ENCODE data around the gene TOMM70. TPM values are rescaled to one million over a fixed set of nuclear protein-coding genes. Genes with fewer than 3 reads are reported as not detected.

TOMM70 gene
- total and polyA plus RNA-seq, 2 of the 8 experiments (the other 6 are each of a cell fraction or from before 2014, with no cell fraction given) = 10.9 to 52.1 TPM

DNA sequence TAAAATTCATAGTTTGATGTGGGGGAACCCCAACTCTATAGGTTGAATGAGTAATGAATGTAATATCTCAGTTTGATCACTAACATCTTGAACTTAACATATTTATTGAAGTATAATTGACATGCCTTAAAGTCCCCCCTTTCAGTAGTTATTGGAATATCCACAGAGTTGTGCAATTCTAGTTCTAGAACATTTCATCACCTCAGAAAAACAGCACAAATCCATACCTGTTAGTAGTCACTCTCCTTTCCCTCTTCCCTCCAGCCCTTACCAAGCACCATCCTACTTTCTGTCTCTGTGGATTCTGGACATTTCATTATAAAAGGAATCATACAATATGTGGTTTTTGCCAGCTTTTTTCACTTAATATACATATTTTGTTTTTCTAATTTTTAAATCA lies 75.1 kb downstream of the TOMM70 start:
- H2BK15ac ChIP-seq (ENCODE audit: low read length) = no peak overlapping the region
- H3K14ac ChIP-seq (ENCODE audit: insufficient read length) = no peak overlapping the region
- no peak for FAIRE-seq
- H2BK5ac ChIP-seq (ENCODE audit: low read depth, low read length) = no peak overlapping the region
- H3K4me2 ChIP-seq (ENCODE audit: insufficient read depth in 1 of 2, low read depth in 2 of 2, low read length in 2 of 2) = no peak overlapping the region
- CTCF ChIA-PET (ENCODE audit: partially characterized antibody) = no interaction called here
- H3K23ac ChIP-seq (ENCODE audit: insufficient read length) = no peak overlapping the region
- H2AFZ ChIP-seq (ENCODE audit: low read length) = no peak overlapping the region
- H2AK5ac ChIP-seq (ENCODE audit: low read depth, low read length) = no peak overlapping the region
- TF ChIP-seq, protein P1, sequence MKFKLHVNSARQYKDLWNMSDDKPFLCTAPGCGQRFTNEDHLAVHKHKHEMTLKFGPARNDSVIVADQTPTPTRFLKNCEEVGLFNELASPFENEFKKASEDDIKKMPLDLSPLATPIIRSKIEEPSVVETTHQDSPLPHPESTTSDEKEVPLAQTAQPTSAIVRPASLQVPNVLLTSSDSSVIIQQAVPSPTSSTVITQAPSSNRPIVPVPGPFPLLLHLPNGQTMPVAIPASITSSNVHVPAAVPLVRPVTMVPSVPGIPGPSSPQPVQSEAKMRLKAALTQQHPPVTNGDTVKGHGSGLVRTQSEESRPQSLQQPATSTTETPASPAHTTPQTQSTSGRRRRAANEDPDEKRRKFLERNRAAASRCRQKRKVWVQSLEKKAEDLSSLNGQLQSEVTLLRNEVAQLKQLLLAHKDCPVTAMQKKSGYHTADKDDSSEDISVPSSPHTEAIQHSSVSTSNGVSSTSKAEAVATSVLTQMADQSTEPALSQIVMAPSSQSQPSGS (IDR thresholded peaks at IDR 0.05; ENCODE audit: low read length) = no peak
- TF ChIP-seq HDAC2 (IDR thresholded peaks at IDR 0.05; ENCODE audit: borderline replicate concordance in 1 of 2, low read depth in 2 of 2, low read length in 2 of 2) = no peak
- TF ChIP-seq, protein P2, sequence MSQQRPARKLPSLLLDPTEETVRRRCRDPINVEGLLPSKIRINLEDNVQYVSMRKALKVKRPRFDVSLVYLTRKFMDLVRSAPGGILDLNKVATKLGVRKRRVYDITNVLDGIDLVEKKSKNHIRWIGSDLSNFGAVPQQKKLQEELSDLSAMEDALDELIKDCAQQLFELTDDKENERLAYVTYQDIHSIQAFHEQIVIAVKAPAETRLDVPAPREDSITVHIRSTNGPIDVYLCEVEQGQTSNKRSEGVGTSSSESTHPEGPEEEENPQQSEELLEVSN (IDR thresholded peaks at IDR 0.05) = no peak
- no peak for TF ChIP-seq SIRT6 (IDR thresholded peaks at IDR 0.05; ENCODE audit: low read length)
- TF ChIP-seq HDAC6 (IDR thresholded peaks at IDR 0.05; ENCODE audit: low read depth, low read length) = no peak
- no peak overlapping the region for H3K9ac ChIP-seq (replicated peaks in 1 of 4; ENCODE audit: extremely low read depth in 1 of 4, low read depth in 3 of 4, low read length in 3 of 4)
- no peaks in the 10 kb centered on the region; a peak in 1 of 4 replicates for H3K9me3 ChIP-seq (ENCODE audit: insufficient read depth in 2 of 2, low read depth in 1 of 2, low read length in 1 of 2)
- no peak overlapping the region for H3K18ac ChIP-seq (ENCODE audit: extremely low read depth, low read length)
- no peak for DNase-seq (ENCODE audit: low read depth in 1 of 2, low spot score in 2 of 2)
- no peak overlapping the region for H2BK12ac ChIP-seq (ENCODE audit: low read depth, low read length)
- no peaks in the 10 kb centered on the region for H3K4me1 ChIP-seq (replicated peaks in 1 of 4; ENCODE audit: control insufficient read depth in 3 of 4, insufficient read depth in 4 of 4, low read length in 3 of 4)
- POLR2A ChIA-PET (ENCODE audit: partially characterized antibody) = no interaction called here
- no peak overlapping the region for H3K56ac ChIP-seq (replicated peaks; ENCODE audit: insufficient read length, low read depth, low read length)
- H3K27me3 ChIP-seq (replicated peaks in 1 of 4; ENCODE audit: control insufficient read depth in 3 of 4, extremely low read depth in 1 of 4, insufficient read depth in 3 of 4, low read length in 3 of 4) = no peaks in the 10 kb centered on the region
- no peak overlapping the region for H2BK120ac ChIP-seq (replicated peaks; ENCODE audit: low read depth, low read length)
- no peak overlapping the region for H3K4ac ChIP-seq (replicated peaks; ENCODE audit: insufficient read length, low read depth, low read length)
- no peak overlapping the region for H2BK20ac ChIP-seq (ENCODE audit: low read length)
- no peaks in the 10 kb centered on the region; a peak in 1 of 8 replicates for H3K36me3 ChIP-seq (ENCODE audit: control insufficient read depth in 2 of 4, insufficient read depth in 4 of 4, low read length in 3 of 4)
- H4K91ac ChIP-seq (replicated peaks; ENCODE audit: insufficient read length, low read length) = no peak overlapping the region
- no peak overlapping the region for H4K5ac ChIP-seq (ENCODE audit: insufficient read length, low read depth, low read length)
- no peak overlapping the region for H4K8ac ChIP-seq (ENCODE audit: extremely low read depth, insufficient read depth, low read length)
- H3K79me2 ChIP-seq (ENCODE audit: control insufficient read depth in 1 of 2, insufficient read depth in 2 of 2, low read length in 2 of 2) = no peaks in the 10 kb centered on the region
- H3K27ac ChIP-seq (ENCODE audit: low read depth, low read length) = no peak overlapping the region
- no peaks in the 10 kb centered on the region for H3K79me1 ChIP-seq (ENCODE audit: low read depth, low read length)
- H3K23me2 ChIP-seq (ENCODE audit: low read depth, low read length) = no peaks in the 10 kb centered on the region
- H3K4me3 ChIP-seq (ENCODE audit: extremely low read depth in 1 of 4, insufficient read depth in 2 of 4, low read depth in 3 of 4, low read length in 4 of 4) = no peak overlapping the region
- no peaks in the 10 kb centered on the region for H4K20me1 ChIP-seq (replicated peaks in 1 of 2; ENCODE audit: control insufficient read depth in 1 of 2, insufficient read depth in 2 of 2, low read length in 2 of 2)

Data from H1 (cell line).